ENCODE results near the gene NPPC. TPM values are rescaled to one million over a fixed set of nuclear protein-coding genes. Genes with fewer than 3 reads are reported as not detected.
"Not testable (repeated sequence)": the region's sequence is repeated elsewhere in the genome, so short reads cannot be mapped to it uniquely, and the experiment has no call there.

Gene NPPC
- total RNA-seq, 2 experiments from 2014 or later: 0.40 to 0.89 TPM

GRCh38 chr2:231880371-231880770 is 45.8 kb downstream of the NPPC start:
- peaks cover 37% of the 10 kb centered on the region for H3K27me3 Mint-ChIP-seq
- H3K36me3 Mint-ChIP-seq; H3K4me1 Mint-ChIP-seq; H3K4me3 Mint-ChIP-seq; H3K27ac Mint-ChIP-seq; POLR2A ChIA-PET; ATAC-seq (ENCODE audit: low read depth); H3K9me3 Mint-ChIP-seq; DNase-seq: not testable (repeated sequence)

- H3K4me3 Mint-ChIP-seq: no peak overlapping the region
These were observed 47.0 kb downstream of the NPPC start for GRCh38 chr2:231879216-231879615.

DNA sequence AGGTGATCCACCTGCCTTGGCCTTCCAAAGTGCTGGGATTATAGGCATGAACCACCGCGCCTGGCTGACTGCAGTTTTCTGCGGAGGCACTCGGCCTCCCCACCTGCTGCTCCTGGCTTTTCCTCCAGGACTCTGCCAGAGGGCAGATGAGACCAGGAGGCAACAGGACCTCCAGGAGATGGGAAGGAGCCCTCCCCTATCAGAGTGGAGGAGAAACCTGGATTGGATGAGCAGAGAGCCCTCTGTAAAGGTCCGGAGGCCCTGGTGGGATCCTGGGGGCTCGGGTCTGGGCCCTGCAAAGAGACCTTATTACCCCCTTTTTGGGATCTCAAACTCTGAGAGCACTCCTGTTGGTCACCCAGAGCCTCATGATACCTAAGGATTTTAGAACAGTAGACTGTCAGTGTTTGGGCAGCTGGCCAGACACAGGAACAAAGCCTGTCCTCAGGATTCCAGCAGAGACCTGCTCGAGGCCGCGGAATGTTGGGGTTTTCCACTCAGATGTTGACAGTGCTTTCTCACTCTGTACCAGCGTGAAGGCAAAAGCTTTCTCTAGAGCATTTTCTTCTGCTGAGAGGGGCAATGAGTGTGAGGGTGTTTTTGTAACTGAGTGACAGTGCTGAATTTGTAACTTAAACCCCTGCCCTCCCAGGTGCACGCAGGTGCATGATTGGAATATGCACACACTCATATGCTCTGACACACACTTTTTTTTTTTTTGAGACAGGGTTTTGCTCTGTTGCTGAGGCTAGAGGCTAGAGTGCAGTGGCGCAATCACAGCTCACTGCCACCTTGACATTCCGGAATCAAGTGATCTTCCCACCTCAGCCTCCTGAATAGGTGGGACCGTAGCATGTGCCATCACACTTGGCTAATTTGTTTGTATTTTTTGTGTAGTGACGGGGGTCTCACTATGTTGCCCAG is 48.4 kb downstream of the NPPC start:
- Mint-ChIP-seq H3K4me3 (no peak overlapping the region), H3K4me1 (no peaks in the 10 kb centered on the region), H3K9me3 (no peaks in the 10 kb centered on the region), H3K27me3 (peaks cover 26% of the 10 kb centered on the region), H3K36me3 (no peaks in the 10 kb centered on the region), H3K27ac (no peak overlapping the region)
- POLR2A ChIA-PET: no interaction called here
- DNase-seq (no peak), ATAC-seq (ENCODE audit: low read depth) (no peak)

More at GRCh38 chr2:231879216-231879615, 47.0 kb downstream of the NPPC start:
- DNase-seq (no peak), ATAC-seq (ENCODE audit: low read depth) (no peak)
- Mint-ChIP-seq H3K36me3 (no peaks in the 10 kb centered on the region), H3K4me1 (no peaks in the 10 kb centered on the region), H3K9me3 (no peaks in the 10 kb centered on the region), H3K27me3 (peaks cover 27% of the 10 kb centered on the region), H3K27ac (no peak overlapping the region)
- POLR2A ChIA-PET: no interaction called here

- Mint-ChIP-seq H3K36me3 (no peaks in the 10 kb centered on the region), H3K9me3 (peaks cover under 1% of the 10 kb centered on the region)
These were observed 51.3 kb downstream of the NPPC start for GRCh38 chr2:231874944-231875343.

More at GRCh38 chr2:231874944-231875343, 51.3 kb downstream of the NPPC start:
- Mint-ChIP-seq H3K4me3 (no peak overlapping the region), H3K27me3 (peaks cover 32% of the 10 kb centered on the region), H3K27ac (no peak overlapping the region), H3K4me1 (no peaks in the 10 kb centered on the region)
- ATAC-seq (ENCODE audit: low read depth): no peak
- DNase-seq: no peak
- POLR2A ChIA-PET: no interaction called here

Small RNAs within 50 kb of the gene (microRNA-seq; reads per million reads assigned to microRNA genes)
- not detected for gene MIR1471

Other genes starting within 250 kb of the NPPC start
- gene PTMA, start 217.9 kb downstream of the NPPC start, total RNA-seq: 1,000 to 10,000 TPM; 1,404 to 1,416 TPM
- gene PDE6D, start 145.1 kb downstream of the NPPC start, total RNA-seq: 10 to 100 TPM; 34.1 TPM
- gene COPS7B, start 140.0 kb downstream of the NPPC start, total RNA-seq: 10 to 100 TPM; 43.8 to 48.0 TPM
- 10 to 100 TPM; 39.8 to 39.9 TPM for gene DIS3L2, start 35.3 kb upstream of the NPPC start, total RNA-seq